Activated CD4-positive, CD25-positive, alpha-beta regulatory T cell treated with anti-CD3 and anti-CD28 coated beads, Interleukin-2, amount 50 U/mL, for 72 hours (primary cell): ENCODE results near the gene NPIPB9.
"Not testable (repeated sequence)": the region's sequence is repeated elsewhere in the genome, so short reads cannot be mapped to it uniquely, and the experiment has no call there.

Experiments
- DNase-seq: peaks from one replicate; pipeline ENCODE4 v3.0.0; 2021

The NPIPB9 gene

GRCh38 chr16:28751487-28751886 lies at the start of gene NPIPB9:
TSS of gene NPIPB9 (plus strand) at chr16:28751787.
- DNase-seq: not testable (repeated sequence)

- DNase-seq: not testable (repeated sequence)
Observed at GRCh38 chr16:28704246-28704645, 47.3 kb upstream of the NPIPB9 start.

GRCh38 chr16:28711220-28712083 lies 40.1 kb upstream of the NPIPB9 start, which contains the start of gene EIF3C:
TSS of gene EIF3C (plus strand) at chr16:28711464. CDS start at chr16:28711687, 223 bp downstream.
- DNase-seq: not testable (repeated sequence)

- not testable (repeated sequence) for DNase-seq
Observed at GRCh38 chr16:28722852-28723650, 28.5 kb upstream of the NPIPB9 start.

GRCh38 chr16:28731253-28731652 lies 20.3 kb upstream of the NPIPB9 start:
- not testable (repeated sequence) for DNase-seq

GRCh38 chr16:28732455-28733124 lies 19.0 kb upstream of the NPIPB9 start:
- DNase-seq: not testable (repeated sequence)

GRCh38 chr16:28739787-28740186 lies 11.8 kb upstream of the NPIPB9 start:
- DNase-seq: not testable (repeated sequence)

- not testable (repeated sequence) for DNase-seq
Observed at GRCh38 chr16:28740631-28741030, 11.0 kb upstream of the NPIPB9 start.

GRCh38 chr16:28741295-28741694 lies 10.3 kb upstream of the NPIPB9 start:
- DNase-seq: not testable (repeated sequence)

GRCh38 chr16:28746618-28747350 lies 4.8 kb upstream of the NPIPB9 start:
- DNase-seq: not testable (repeated sequence)

GRCh38 chr16:28749997-28750465 lies 1.6 kb upstream of the NPIPB9 start:
- peak; percentile 46 for DNase-seq

GRCh38 chr16:28750469-28751067 lies 1.0 kb upstream of the NPIPB9 start:
- DNase-seq: not testable (repeated sequence)

- not testable (repeated sequence) for DNase-seq
Observed at GRCh38 chr16:28781697-28782096, 30.1 kb downstream of the NPIPB9 start.

- not testable (repeated sequence) for DNase-seq
Observed at GRCh38 chr16:28782357-28782756, 30.8 kb downstream of the NPIPB9 start.

- peak; percentile 65 for DNase-seq
Observed at GRCh38 chr16:28802235-28803019, 50.8 kb downstream of the NPIPB9 start.

- not testable (repeated sequence) for DNase-seq
Observed at GRCh38 chr16:28807445-28808120, 56.0 kb downstream of the NPIPB9 start.

- no peak for DNase-seq
Observed at GRCh38 chr16:28820016-28820415, 68.4 kb downstream of the NPIPB9 start.

- not testable (repeated sequence) for DNase-seq
Observed at GRCh38 chr16:28820546-28820945, 69.0 kb downstream of the NPIPB9 start.

GRCh38 chr16:28821874-28822519 lies 70.4 kb downstream of the NPIPB9 start:
- no peak for DNase-seq
